Thyroid gland (tissue), 4 donors: Measurements from ENCODE around the gene BLNK.

Experiments
- POLR2A ChIP-seq, 2 donors: fragments of 450-650 bp; IDR thresholded peaks; one replicate each; pipeline ENCODE4 v1.6.1; 2017; ENCODE audit warnings: antibody characterized with exemption in 2 of 2, mild to moderate bottlenecking in 2 of 2, moderate library complexity in 1 of 2
- TF ChIP-seq, protein P1 (sequence below), 6 experiments: fragments of 200-600 bp in 3 of 6; fragments of 450-650 bp in 3 of 6; sonication (generic) in 3 of 6; IDR thresholded peaks; one replicate each; pipeline ENCODE4 v1.5.1; 2016 to 2019; ENCODE audit warnings: antibody characterized with exemption in 6 of 6, mild to moderate bottlenecking in 2 of 6, inconsistent platforms in 1 of 6, moderate library complexity in 1 of 6

DNA sequence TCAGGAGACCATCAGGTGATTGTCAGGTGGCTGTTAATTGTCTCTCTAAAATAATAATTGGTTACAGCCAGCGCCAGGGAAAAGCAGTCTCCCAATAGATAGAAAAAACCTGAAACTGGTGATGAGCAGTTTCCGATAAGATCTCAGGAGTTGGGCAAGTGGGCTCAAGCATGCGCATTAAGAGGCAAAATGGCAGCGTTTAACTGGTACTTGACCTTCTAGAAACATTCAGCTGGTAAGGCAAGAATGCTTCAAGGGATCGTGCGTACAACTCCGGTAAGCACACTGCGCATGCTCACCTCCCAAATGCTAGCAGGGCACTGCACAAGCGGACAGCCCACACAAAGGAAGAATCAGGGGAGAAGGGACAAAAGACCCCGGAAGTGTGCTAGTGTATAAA, 48.5 kb downstream of the BLNK start:
- TF ChIP-seq, protein P1, sequence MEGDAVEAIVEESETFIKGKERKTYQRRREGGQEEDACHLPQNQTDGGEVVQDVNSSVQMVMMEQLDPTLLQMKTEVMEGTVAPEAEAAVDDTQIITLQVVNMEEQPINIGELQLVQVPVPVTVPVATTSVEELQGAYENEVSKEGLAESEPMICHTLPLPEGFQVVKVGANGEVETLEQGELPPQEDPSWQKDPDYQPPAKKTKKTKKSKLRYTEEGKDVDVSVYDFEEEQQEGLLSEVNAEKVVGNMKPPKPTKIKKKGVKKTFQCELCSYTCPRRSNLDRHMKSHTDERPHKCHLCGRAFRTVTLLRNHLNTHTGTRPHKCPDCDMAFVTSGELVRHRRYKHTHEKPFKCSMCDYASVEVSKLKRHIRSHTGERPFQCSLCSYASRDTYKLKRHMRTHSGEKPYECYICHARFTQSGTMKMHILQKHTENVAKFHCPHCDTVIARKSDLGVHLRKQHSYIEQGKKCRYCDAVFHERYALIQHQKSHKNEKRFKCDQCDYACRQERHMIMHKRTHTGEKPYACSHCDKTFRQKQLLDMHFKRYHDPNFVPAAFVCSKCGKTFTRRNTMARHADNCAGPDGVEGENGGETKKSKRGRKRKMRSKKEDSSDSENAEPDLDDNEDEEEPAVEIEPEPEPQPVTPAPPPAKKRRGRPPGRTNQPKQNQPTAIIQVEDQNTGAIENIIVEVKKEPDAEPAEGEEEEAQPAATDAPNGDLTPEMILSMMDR (IDR thresholded peaks at IDR 0.05), result no peak
- no peak for TF ChIP-seq POLR2A (IDR thresholded peaks at IDR 0.05)
